ENCODE measurements around the gene ITPK1.

GRCh38 chr14:92934196-92935085 is 181.3 kb downstream of the ITPK1 start:
- TF ChIP-seq POLR2AphosphoS5 (IDR thresholded peaks at IDR 0.05; ENCODE audit: low read depth, low read length) (no peak), POLR2A (IDR thresholded peaks at IDR 0.05; ENCODE audit: low read depth, low read length) (no peak), TAF1 (IDR thresholded peaks at IDR 0.05; ENCODE audit: borderline replicate concordance, low read depth, low read length) (no peak)

Measured in GM12892 (cell line).